ENCODE measurements around the gene PARP6. TPM values are rescaled to one million over a fixed set of nuclear protein-coding genes. Genes with fewer than 3 reads are reported as not detected.

Gene PARP6
- total RNA-seq, 4 donors from 2014 or later, result 52.4 to 65.7 (median 59.4) TPM

- TF ChIP-seq CTCF (IDR thresholded peaks at IDR 0.05), result no peak
- no peak for ATAC-seq (ENCODE audit: low FRiP score)
- no peak for DNase-seq (ENCODE audit: low spot score)
Observed at GRCh38 chr15:72201391-72201921, 70.9 kb downstream of the PARP6 start.

- no peak for TF ChIP-seq CTCF (IDR thresholded peaks at IDR 0.05)
- ATAC-seq (ENCODE audit: low FRiP score) (no peak), DNase-seq (ENCODE audit: low spot score) (no peak)
Observed at GRCh38 chr15:72200395-72201237, 71.7 kb downstream of the PARP6 start.

GRCh38 chr15:72199721-72200212 lies 72.6 kb downstream of the PARP6 start:
- ATAC-seq (ENCODE audit: low FRiP score) (no peak), DNase-seq (ENCODE audit: low spot score) (peak; percentile 67)

GRCh38 chr15:72199205-72199515 lies 73.2 kb downstream of the PARP6 start:
- no peak for DNase-seq (ENCODE audit: low spot score)
- TF ChIP-seq CTCF (IDR thresholded peaks at IDR 0.05), result no peak

More at GRCh38 chr15:72199721-72200212, 72.6 kb downstream of the PARP6 start:
- TF ChIP-seq CTCF (IDR thresholded peaks at IDR 0.05), result peak in 1 of 3 donors; percentile 49

GRCh38 chr15:72198356-72199204 lies 73.8 kb downstream of the PARP6 start:
- DNase-seq (ENCODE audit: low spot score), result no peak
- ATAC-seq (ENCODE audit: low FRiP score), result no peak
- no peak for TF ChIP-seq CTCF (IDR thresholded peaks at IDR 0.05)

More at GRCh38 chr15:72199205-72199515, 73.2 kb downstream of the PARP6 start:
- no peak for ATAC-seq (ENCODE audit: low FRiP score)

- ATAC-seq (ENCODE audit: low FRiP score) (peak; percentile 66), DNase-seq (ENCODE audit: low spot score) (no peak)
- TF ChIP-seq CTCF (IDR thresholded peaks at IDR 0.05), result no peak
Observed at GRCh38 chr15:72197460-72198355, 74.6 kb downstream of the PARP6 start, which contains the start of gene GRAMD2A. TSS of gene GRAMD2A (minus strand) at chr15:72197787.
